HCEC 1CT (cell line): ENCODE measurements around the gene ICA1.

ENCODE experiments used
- DNase-seq: peaks from one replicate; pipeline ENCODE4 v3.0.0-alpha.2; 2017

Gene ICA1

GRCh38 chr7:8157296-8157695 lies 104.7 kb downstream of the ICA1 start:
- no peak for DNase-seq

- no peak for DNase-seq
Observed at GRCh38 chr7:8155836-8156235, 106.1 kb downstream of the ICA1 start.

- DNase-seq = no peak
Observed at GRCh38 chr7:8154272-8154671, 107.7 kb downstream of the ICA1 start.

GRCh38 chr7:8152489-8153192 lies 109.3 kb downstream of the ICA1 start:
- DNase-seq = no peak

- DNase-seq = no peak
Observed at GRCh38 chr7:8151161-8151725, 110.7 kb downstream of the ICA1 start.

GRCh38 chr7:8149222-8149621 lies 112.7 kb downstream of the ICA1 start:
- DNase-seq = no peak

GRCh38 chr7:8147760-8148463 lies 114.1 kb downstream of the ICA1 start:
- no peak for DNase-seq

- DNase-seq = no peak
Observed at GRCh38 chr7:8146788-8147413, 115.1 kb downstream of the ICA1 start.

GRCh38 chr7:8146106-8146787 lies 115.7 kb downstream of the ICA1 start:
- no peak for DNase-seq

GRCh38 chr7:8144856-8145255 lies 117.1 kb downstream of the ICA1 start:
- DNase-seq = no peak

- no peak for DNase-seq
Observed at GRCh38 chr7:8143151-8143874, 118.7 kb downstream of the ICA1 start.

GRCh38 chr7:8142477-8142876 lies 119.5 kb downstream of the ICA1 start:
- no peak for DNase-seq

GRCh38 chr7:8141070-8141469 lies 120.9 kb downstream of the ICA1 start:
- no peak for DNase-seq

GRCh38 chr7:8136051-8136730 lies 125.8 kb downstream of the ICA1 start:
- no peak for DNase-seq

- no peak for DNase-seq
Observed at GRCh38 chr7:8135417-8135816, 126.5 kb downstream of the ICA1 start.

- no peak for DNase-seq
Observed at GRCh38 chr7:8134089-8134733, 127.8 kb downstream of the ICA1 start.

- no peak for DNase-seq
Observed at GRCh38 chr7:8133188-8133848, 128.6 kb downstream of the ICA1 start.

- no peak for DNase-seq
Observed at GRCh38 chr7:8131694-8132605, 130.0 kb downstream of the ICA1 start.

- DNase-seq = no peak
Observed at GRCh38 chr7:8130663-8131062, 131.3 kb downstream of the ICA1 start.

- no peak for DNase-seq
Observed at GRCh38 chr7:8129318-8129659, 132.7 kb downstream of the ICA1 start.
